HG02943 (cell line): ENCODE data around the gene SLC25A15.

ENCODE experiments used
- ATAC-seq: cut with Tn5 transposase; IDR thresholded peaks from one replicate; pipeline ENCODE4 v1.9.1; 2021; ENCODE audit warnings: mild to moderate bottlenecking, low read depth, moderate library complexity; ENCODE audit not compliant: unreplicated experiment

Gene SLC25A15

GRCh38 chr13:40789275-40790153 lies at the start of gene SLC25A15:
SLC25A15 (plus strand) TSS chr13:40789611; CDS start chr13:40793227, 3,616 bp downstream.
- peak; percentile 84 for ATAC-seq

GRCh38 chr13:40749327-40749726 lies 40.1 kb upstream of the SLC25A15 start:
- no peak for ATAC-seq

GRCh38 chr13:40755082-40755700 lies 34.2 kb upstream of the SLC25A15 start:
- no peak for ATAC-seq

GRCh38 chr13:40756042-40756441 lies 33.4 kb upstream of the SLC25A15 start:
- ATAC-seq: no peak

GRCh38 chr13:40758811-40759210 lies 30.6 kb upstream of the SLC25A15 start:
- ATAC-seq: no peak

GRCh38 chr13:40762849-40763248 lies 26.6 kb upstream of the SLC25A15 start:
- no peak for ATAC-seq

- no peak for ATAC-seq
These were observed 24.6 kb upstream of the SLC25A15 start for GRCh38 chr13:40764587-40765403.

GRCh38 chr13:40765602-40766001 lies 23.8 kb upstream of the SLC25A15 start:
- ATAC-seq: no peak

- ATAC-seq: no peak
These were observed 19.4 kb upstream of the SLC25A15 start for GRCh38 chr13:40769970-40770369.

- no peak for ATAC-seq
These were observed 18.8 kb upstream of the SLC25A15 start for GRCh38 chr13:40770609-40770933.

GRCh38 chr13:40770934-40771618 lies 18.3 kb upstream of the SLC25A15 start, which contains the start of gene MRPS31:
MRPS31 (minus strand) TSS chr13:40771190; CDS start chr13:40771136, 54 bp downstream.
- ATAC-seq: peak; percentile 94

GRCh38 chr13:40772765-40773473 lies 16.5 kb upstream of the SLC25A15 start:
- ATAC-seq: no peak

- no peak for ATAC-seq
These were observed 14.7 kb upstream of the SLC25A15 start for GRCh38 chr13:40774672-40775071.

GRCh38 chr13:40776232-40776631 lies 13.2 kb upstream of the SLC25A15 start:
- ATAC-seq: no peak

GRCh38 chr13:40776681-40777165 lies 12.7 kb upstream of the SLC25A15 start:
- ATAC-seq: peak; percentile 64

- peak; percentile 73 for ATAC-seq
These were observed 12.1 kb upstream of the SLC25A15 start for GRCh38 chr13:40777166-40777808.

GRCh38 chr13:40777809-40778175 lies 11.6 kb upstream of the SLC25A15 start:
- ATAC-seq: no peak

- ATAC-seq: no peak
These were observed 10.4 kb upstream of the SLC25A15 start for GRCh38 chr13:40779049-40779448.

- no peak for ATAC-seq
These were observed 9.6 kb upstream of the SLC25A15 start for GRCh38 chr13:40779796-40780285.
